CD4-positive, alpha-beta T cell treated with Interleukin-17A for 4 hours (primary cell): ENCODE data around the gene KIAA1671.
"Not testable (repeated sequence)": the region's sequence is repeated elsewhere in the genome, so short reads cannot be mapped to it uniquely, and the experiment has no call there.

ENCODE experiments used
- DNase-seq: peaks from one replicate; pipeline ENCODE4 v3.0.0-alpha.2; 2020; ENCODE audit warnings: mixed read lengths

Gene KIAA1671

DNA sequence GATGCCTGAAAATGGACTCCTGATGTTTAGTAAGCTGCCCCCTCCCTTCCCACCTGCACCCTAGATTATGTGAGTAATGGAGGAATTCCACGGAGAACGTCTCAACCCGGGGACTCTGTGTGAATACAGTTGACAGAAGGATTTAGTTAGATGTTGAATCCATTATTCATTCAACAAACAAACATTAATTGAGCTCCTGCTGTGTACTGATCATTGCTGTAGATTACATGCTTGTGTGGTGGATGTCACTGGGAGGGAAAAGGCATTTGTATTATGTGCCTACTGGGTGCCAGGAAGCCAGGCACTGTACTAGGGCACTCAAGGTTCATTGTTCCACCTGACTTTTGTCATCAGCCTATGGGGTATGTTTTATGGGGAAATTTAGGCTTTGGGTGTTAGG is 224.3 kb downstream of the KIAA1671 start:
- DNase-seq, result no peak

DNA sequence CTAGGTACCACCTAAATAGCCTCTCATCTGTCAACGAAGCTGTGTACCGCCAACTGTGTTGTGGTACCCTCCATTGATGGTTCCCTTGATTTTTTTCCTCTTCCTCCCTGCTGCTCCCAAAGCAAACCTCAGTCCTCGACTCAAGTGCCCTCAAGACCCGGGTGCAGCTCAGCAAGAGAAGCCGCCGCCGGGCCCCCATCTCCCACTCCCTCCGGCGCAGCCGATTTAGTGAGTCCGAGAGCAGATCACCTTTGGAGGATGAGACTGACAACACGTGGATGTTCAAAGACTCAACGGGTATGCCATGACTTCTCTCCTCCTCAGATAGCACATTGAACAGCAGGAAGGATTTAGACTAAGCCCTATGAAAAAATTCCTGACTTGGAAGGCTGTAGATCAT is 224.7 kb downstream of the KIAA1671 start:
- DNase-seq, result no peak

DNA sequence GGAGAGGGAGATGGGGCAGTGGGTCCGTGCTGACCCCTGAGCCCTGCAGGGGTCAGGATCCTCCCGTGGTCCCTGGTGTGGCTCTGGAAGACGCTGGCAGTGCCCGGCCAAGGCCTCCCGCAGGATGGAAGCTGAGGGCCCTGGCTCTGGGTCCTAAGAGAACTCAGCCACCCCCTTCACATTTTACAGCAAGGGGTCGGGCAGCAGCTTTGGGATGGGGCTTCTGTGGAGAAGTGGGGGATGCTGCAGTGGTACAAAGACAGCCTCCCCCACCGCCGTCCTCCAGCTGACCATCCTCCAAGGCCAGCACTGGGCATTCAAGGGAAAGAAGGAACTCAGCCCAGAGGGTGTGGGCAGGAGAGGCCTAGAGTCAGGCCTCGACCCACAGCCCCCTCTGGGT is 225.4 kb downstream of the KIAA1671 start:
- no peak for DNase-seq

- not testable (repeated sequence) for DNase-seq
These were observed 225.8 kb downstream of the KIAA1671 start for GRCh38 chr22:25178348-25178747.

- DNase-seq, result not testable (repeated sequence)
These were observed 226.5 kb downstream of the KIAA1671 start for GRCh38 chr22:25178869-25179631.

- no peak for DNase-seq
These were observed 229.9 kb downstream of the KIAA1671 start for GRCh38 chr22:25182131-25183110.

GRCh38 chr22:25183949-25184619 is 231.6 kb downstream of the KIAA1671 start:
- no peak for DNase-seq

DNA sequence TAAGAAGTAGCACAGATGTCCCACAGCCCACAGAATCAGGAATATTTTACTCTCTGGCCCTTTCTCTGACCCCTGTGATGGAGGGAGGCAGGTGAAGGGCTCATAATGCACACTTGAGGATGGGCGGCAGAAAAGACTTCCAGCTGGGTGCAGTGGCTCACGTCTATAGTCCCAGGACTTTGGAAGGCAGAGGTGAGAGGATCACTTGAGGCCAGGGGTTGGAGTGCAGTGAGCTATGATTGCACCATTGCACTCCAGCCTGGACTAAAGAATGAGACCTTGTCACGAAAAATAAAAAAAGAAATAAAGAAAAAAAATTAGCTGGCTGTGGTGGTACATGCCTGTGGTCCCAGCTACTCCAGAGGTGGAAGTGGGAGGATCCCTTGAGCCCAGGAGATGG is 233.6 kb downstream of the KIAA1671 start:
- no peak for DNase-seq

DNA sequence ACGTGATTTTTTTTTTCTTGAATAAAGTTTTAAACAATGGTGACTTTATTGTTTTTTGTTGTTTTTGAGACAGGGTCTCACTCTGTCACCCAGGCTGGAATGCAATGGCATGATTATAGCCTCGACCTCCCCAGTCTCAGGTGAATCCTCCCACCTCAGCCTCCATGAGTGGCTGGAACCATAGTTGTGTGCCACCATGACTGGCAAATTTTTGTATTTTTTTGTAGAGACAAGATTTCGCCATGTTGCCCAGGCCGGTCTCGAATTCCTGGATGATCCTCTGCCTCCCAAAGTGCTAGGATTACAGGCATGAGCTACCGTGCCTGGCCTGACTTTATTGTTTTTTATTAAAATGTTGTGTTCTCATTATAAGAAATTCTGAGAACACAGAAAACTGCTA is 235.0 kb downstream of the KIAA1671 start:
- DNase-seq, result no peak

DNA sequence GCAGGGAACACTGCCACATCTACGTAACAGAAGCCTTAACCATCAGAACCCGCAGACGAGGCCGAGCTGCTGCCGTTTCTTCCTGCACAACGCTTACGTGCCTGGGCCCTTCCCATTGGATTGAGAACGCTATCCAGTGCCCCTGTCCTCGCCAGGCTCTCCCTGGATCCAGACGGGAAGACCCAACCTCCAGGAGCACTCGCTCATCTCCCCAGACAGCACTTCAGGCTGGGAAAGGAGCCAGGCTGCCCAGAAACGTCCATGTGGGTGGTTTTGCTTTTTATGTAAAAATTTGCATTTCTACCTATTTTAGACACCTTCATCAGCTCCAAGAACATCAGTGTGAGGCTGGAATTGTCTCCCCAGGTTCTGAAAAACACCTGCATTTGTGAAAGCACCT is 239.9 kb downstream of the KIAA1671 start:
- DNase-seq, result no peak

GRCh38 chr22:25193130-25193529 is 240.6 kb downstream of the KIAA1671 start:
- DNase-seq, result no peak

DNA sequence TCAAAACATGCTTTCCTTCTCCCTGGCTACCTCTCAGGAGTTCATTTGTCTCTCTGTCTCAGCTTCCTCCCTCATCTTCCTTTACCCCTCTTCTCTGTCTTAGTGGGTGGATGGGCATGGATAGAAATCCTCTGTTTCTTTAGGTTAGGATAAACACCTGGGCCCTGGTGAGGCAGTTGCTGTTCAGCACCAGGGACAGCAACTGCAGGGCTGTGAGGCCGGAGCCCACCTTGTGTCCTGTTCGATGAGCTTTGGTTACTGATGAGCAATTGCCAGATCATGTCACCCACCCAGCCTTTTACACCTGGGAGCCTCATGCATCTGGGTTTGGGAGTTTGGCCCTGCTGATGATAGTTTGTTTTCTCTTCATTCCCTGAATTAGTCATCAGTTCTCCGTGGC is 241.0 kb downstream of the KIAA1671 start:
- no peak for DNase-seq

DNA sequence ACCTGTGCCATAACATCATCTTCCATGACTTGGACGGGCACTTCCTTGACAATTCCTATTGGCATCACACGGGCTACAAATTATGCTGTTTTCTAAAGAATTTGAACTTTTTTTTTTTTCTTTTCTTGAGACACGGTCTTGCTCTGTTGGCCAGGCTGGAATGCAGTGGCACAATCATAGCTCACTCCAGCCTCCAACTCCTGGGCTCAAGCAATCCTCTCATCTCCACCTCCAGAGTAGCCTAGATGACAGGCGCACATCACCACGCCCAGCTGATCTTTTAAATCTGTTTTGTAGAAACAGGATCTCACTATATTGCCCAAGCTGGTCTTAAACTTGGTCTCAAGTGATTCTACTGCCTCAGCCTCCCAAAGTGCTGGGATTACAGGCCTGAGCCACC is 243.8 kb downstream of the KIAA1671 start:
- DNase-seq, result no peak

DNA sequence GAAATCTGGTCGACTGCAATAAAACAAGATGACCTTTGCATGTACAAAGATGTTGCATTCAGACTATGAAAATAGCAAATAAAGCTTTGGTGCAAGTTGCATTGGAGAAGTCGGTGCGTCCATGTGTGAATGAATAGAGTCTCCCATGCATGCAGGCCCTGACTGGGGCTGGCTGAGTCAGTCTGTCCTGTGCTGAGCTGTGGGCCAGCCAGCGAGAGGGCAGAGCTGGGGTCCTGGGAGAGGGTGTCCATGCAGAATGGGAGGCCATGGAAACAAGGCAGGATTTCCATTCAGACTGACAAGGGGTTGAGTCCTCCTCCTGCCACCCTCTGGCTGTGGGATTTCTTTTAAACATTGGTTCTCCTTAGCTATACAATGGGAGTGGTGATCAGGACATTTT is 244.8 kb downstream of the KIAA1671 start:
- no peak for DNase-seq

GRCh38 chr22:25199731-25200520 is 247.4 kb downstream of the KIAA1671 start, which contains the start of gene CRYBB3:
CRYBB3 (plus strand) TSS chr22:25199858; CDS start chr22:25201397, 1,539 bp downstream.
- no peak for DNase-seq

GRCh38 chr22:25200967-25201366 is 248.5 kb downstream of the KIAA1671 start:
- no peak for DNase-seq

DNA sequence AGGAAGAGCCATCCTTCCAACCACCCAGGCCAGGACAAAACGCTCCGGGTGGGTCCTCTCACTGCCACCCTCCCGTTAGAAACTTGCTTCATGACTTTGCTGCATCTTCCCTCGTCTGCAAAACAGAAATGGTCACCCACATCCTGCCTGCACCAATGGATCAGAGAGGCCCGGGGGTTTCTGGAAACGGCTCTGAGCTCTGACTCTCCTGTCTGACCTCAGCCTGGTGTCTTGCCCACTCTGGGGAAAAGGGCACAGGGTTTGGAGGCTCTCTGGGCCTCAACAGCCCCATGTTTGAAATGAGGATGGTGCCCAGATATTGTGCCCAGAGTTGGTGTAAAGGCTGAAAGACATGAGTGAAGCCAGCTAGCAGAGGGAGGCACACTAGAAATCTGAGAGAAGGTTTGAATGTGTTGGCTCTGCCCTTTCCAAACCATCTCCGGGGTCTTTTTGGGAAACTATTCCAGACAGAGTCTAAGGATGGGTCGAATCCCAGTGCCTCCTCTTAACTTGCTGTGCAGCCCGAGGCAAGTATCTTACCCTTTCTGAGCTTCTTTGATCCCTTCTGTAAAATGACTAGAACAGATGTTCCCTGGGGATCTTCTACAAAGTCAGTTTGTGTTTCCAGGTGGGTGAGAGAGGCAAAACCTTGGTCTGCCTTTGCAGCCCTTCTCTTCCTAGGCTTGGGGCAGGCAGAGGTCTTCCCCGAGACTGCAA is 249.2 kb downstream of the KIAA1671 start:
- DNase-seq, result no peak

GRCh38 chr22:25202290-25202921 is 249.9 kb downstream of the KIAA1671 start:
- peak; percentile 63 for DNase-seq

GRCh38 chr22:25203082-25203481 is 250.6 kb downstream of the KIAA1671 start:
- DNase-seq, result no peak

DNA sequence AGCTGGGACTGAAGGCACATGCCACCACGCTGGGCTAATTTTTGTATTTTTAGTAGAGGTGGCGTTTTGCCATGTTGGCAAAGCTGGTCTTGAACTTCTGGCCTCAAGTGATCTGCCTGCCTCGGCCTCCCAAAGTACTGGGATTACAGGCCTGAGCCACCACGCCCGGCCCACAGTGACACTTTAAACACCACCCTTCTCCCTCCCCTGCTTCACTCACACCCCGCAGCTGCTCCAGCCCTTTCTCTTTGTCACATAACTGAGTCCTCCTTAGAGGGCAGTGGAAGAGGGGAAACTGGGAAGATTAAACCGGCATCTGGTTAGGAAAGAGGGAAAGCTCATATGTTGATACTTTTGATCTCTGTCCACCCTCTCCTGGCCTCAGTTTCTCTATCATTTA is 252.0 kb downstream of the KIAA1671 start:
- not testable (repeated sequence) for DNase-seq

- DNase-seq, result no peak
These were observed 253.3 kb downstream of the KIAA1671 start for GRCh38 chr22:25205847-25206246.
